ENCODE measurements around the gene C10orf62.
"Not testable (repeated sequence)": the region's sequence is repeated elsewhere in the genome, so short reads cannot be mapped to it uniquely, and the experiment has no call there.

Gene C10orf62

DNA sequence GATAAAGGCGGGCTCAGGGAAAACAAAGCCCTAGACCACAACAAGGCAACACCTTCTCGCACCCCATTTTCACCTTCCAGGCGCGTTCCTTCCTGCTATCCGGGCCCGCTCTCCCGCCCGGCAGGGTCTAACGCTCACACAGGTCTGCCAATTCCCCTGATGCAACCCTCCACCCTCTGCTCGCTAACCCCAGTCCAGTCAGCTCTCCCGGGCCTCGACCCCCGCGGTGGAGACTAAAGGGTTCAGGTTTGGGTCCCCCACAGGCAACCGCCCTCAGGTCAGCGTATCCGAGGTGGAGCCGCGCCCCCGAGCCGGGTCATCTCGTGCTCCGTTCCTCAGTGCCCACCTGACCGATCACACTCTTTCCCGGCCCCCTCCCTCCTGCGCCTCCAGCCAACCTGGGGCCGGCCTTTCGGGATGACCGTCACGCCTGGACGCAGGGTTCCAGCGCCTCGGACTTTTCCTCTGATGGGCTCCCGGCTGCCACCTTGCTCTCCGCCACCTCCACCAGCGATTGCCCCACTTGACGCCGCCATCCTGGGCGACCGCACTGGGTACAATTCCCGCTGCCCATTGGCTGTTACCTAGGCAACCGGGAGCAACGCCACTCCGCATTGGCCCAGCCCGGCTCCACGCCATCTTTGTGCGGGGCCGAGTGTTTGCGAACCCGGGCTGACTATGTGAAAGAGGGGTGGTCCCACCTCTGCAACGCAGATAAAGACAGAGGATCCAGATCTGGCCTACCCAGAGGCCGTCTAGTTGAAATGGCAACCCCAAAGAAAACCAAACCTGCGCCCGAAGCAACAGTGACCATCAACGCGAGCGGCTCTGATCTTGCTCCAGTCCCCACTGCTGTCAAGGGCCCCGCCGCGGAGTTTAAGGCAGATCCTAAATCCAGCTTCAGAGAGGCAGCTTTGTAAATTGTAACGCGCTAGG lies 43.7 kb downstream of the C10orf62 start, which contains the start of gene MORN4:
MORN4 (minus strand) TSS at position 552 of the 936 bp plus-strand sequence. CDS start 13,847 bp downstream, outside the sequence.
- DNase-seq: peak; percentile 57

- no peak for DNase-seq
These were observed 44.4 kb downstream of the C10orf62 start for GRCh38 chr10:97633921-97634320.

DNA sequence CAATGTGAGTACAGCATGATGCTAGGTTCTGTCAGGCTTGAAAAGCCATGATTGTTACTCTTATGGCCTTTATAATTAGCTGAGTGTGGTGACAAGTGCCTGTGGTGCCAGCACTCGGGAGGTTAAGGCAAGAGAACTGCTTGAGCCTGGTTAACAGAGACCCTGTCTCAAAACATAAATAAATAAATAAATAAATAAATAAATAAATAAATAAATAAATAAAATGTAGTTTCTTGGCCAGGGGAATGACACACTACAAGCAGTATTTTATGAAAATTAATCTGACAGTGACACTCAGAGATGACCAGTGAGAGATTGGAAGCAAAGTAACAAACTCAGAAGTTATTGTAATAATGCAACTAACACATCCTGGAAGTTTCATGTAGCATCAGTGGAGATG lies 46.1 kb downstream of the C10orf62 start:
- DNase-seq: no peak

GRCh38 chr10:97639090-97639489 lies 49.6 kb downstream of the C10orf62 start:
- not testable (repeated sequence) for DNase-seq

DNA sequence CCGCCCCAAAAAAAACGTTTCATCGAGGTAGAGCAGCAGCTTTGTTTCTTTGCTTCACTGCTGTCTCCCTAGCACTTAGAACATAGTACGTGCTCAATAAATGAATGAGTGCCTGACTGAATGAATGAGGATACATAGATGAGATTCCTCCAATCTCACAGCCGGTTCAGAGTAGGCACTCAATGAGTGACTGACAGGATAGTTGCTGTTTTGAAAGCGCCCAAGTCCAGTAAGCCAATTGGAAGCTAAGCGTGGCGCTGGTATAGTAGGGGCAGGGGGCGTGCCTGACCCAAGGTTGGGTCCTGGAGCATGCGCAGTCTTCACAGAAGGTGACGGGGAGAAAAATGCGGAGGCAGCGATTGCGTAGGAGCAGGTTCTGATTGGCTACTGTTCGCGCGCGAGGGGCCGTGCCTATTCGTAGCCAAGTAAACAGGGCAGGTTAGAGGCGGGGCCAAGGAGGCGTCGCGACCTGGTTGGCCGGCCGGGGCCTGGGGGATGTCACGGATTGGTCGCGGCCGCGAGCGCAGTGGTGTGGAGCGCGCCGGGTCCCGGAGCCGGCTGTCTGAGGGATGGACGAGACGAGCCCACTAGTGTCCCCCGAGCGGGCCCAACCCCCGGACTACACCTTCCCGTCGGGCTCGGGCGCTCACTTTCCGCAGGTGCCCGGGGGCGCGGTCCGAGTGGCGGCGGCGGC lies 50.8 kb downstream of the C10orf62 start, which contains the start of gene PI4K2A:
PI4K2A (plus strand) TSS at position 498 of the 694 bp plus-strand sequence; CDS start at position 570, 72 bp downstream.
- peak; percentile 96 for DNase-seq

Measured in KG1 (cell line).